Measurements from ENCODE around the gene CAMTA1. TPM values are rescaled to one million over a fixed set of nuclear protein-coding genes. Genes with fewer than 3 reads are reported as not detected.

Gene CAMTA1
- total RNA-seq, 2 donors from 2014 or later: 100 to 102 TPM

- 74% methylated on average over 9 of the region's 9 CpGs for WGBS
- Histone ChIP-seq H3K9me3 (no peaks in the 10 kb centered on the region), H3K27ac (no peak overlapping the region), H3K27me3 (replicated peaks; ENCODE audit: insufficient read depth) (no peaks in the 10 kb centered on the region), H3K4me3 (no peak overlapping the region), H3K4me1 (replicated peaks) (no peaks in the 10 kb centered on the region), H3K36me3 (no peaks in the 10 kb centered on the region)
- no peak for TF ChIP-seq POLR2A (IDR thresholded peaks at IDR 0.05)
- no peak for TF ChIP-seq CTCF (IDR thresholded peaks at IDR 0.05)
- TF ChIP-seq POLR2AphosphoS5 (IDR thresholded peaks at IDR 0.05): no peak
- intact Hi-C loops (cut with DNase I): no loop called here
- DNase-seq (ENCODE audit: low spot score): no peak
These were observed 639.2 kb downstream of the CAMTA1 start for GRCh38 chr1:7424352-7424890.

GRCh38 chr1:7425229-7425628 is 640.0 kb downstream of the CAMTA1 start:
- H3K36me3 ChIP-seq: no peaks in the 10 kb centered on the region
- no peak overlapping the region for H3K4me3 ChIP-seq
- no peaks in the 10 kb centered on the region for H3K9me3 ChIP-seq
- H3K4me1 ChIP-seq (replicated peaks): no peaks in the 10 kb centered on the region
- no peak for DNase-seq (ENCODE audit: low spot score)
- WGBS: 95% methylated on average over 6 of the region's 6 CpGs
- H3K27ac ChIP-seq: no peak overlapping the region
- H3K27me3 ChIP-seq (replicated peaks; ENCODE audit: insufficient read depth): no peaks in the 10 kb centered on the region
- intact Hi-C loops (cut with DNase I): no loop called here
- no peak for TF ChIP-seq CTCF (IDR thresholded peaks at IDR 0.05)
- no peak for TF ChIP-seq POLR2AphosphoS5 (IDR thresholded peaks at IDR 0.05)
- TF ChIP-seq POLR2A (IDR thresholded peaks at IDR 0.05): no peak

GRCh38 chr1:7425771-7426170 is 640.5 kb downstream of the CAMTA1 start:
- no peaks in the 10 kb centered on the region for H3K9me3 ChIP-seq
- intact Hi-C loops (cut with DNase I): no loop called here
- no peaks in the 10 kb centered on the region for H3K36me3 ChIP-seq
- H3K4me3 ChIP-seq: no peak overlapping the region
- H3K4me1 ChIP-seq (replicated peaks): no peaks in the 10 kb centered on the region
- WGBS: 82% methylated on average over 3 of the region's 3 CpGs
- no peaks in the 10 kb centered on the region for H3K27me3 ChIP-seq (replicated peaks; ENCODE audit: insufficient read depth)
- H3K27ac ChIP-seq: no peak overlapping the region
- no peak for TF ChIP-seq CTCF (IDR thresholded peaks at IDR 0.05)
- TF ChIP-seq POLR2AphosphoS5 (IDR thresholded peaks at IDR 0.05): no peak
- TF ChIP-seq POLR2A (IDR thresholded peaks at IDR 0.05): no peak
- no peak for DNase-seq (ENCODE audit: low spot score)

GRCh38 chr1:7426780-7427604 is 641.7 kb downstream of the CAMTA1 start:
- Histone ChIP-seq H3K27me3 (replicated peaks; ENCODE audit: insufficient read depth) (no peaks in the 10 kb centered on the region), H3K36me3 (no peaks in the 10 kb centered on the region), H3K9me3 (no peaks in the 10 kb centered on the region), H3K4me3 (no peak overlapping the region), H3K27ac (no peak overlapping the region), H3K4me1 (replicated peaks) (no peaks in the 10 kb centered on the region)
- TF ChIP-seq POLR2AphosphoS5 (IDR thresholded peaks at IDR 0.05) (no peak), CTCF (IDR thresholded peaks at IDR 0.05) (no peak), POLR2A (IDR thresholded peaks at IDR 0.05) (no peak)
- 90% methylated on average over 17 of the region's 17 CpGs for WGBS
- intact Hi-C loops (cut with DNase I): no loop called here
- DNase-seq (ENCODE audit: low spot score): no peak

Measured in prostate gland (tissue), 2 donors.